Measurements from ENCODE around the gene ADK. TPM values are rescaled to one million over a fixed set of nuclear protein-coding genes. Genes with fewer than 3 reads are reported as not detected.

The ADK gene
- total RNA-seq, 6 experiments from 2014 or later = 54.2 to 92.5 (median 63.5) TPM

DNA sequence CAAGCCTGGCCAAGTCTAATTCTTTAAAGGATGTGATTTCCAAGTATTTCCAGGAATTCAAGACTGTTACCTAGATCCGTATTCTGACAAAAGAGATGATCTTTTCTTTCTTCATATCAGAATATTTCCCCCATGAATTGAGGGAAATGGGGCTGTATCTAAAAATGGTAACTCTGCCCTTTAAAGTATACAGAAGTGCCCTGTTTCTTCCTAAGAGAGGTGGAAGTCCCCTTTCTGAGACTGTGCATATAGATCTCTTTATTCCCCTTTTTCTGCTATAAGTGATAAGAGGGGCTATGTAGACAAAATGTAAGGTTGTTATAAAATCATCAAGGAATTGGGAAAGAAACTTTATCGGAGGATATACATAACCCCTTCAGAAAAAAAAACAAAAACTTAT lies 388.3 kb downstream of the ADK start:
- no peak for TF ChIP-seq POLR2A (IDR thresholded peaks at IDR 0.05)
- DNase-seq (no peak), ATAC-seq (no peak)
- Histone ChIP-seq H3K4me3 (no peak overlapping the region), H3K4me1 (no peaks in the 10 kb centered on the region), H3K27me3 (no peaks in the 10 kb centered on the region), H3K36me3 (peaks cover 0 to 3% (median 0%) of the 10 kb centered on the region in 4 donors), H3K9me3 (no peaks in the 10 kb centered on the region), H3K27ac (no peak overlapping the region)
- intact Hi-C loops (cut with DNase I) = no loop called here
- whole genome bisulfite sequencing (ENCODE audit: insufficient coverage, low coverage, low lambda C conversion rate, missing lambda C conversion rate) = 65% methylated on average over 2 of the region's 2 CpGs

DNA sequence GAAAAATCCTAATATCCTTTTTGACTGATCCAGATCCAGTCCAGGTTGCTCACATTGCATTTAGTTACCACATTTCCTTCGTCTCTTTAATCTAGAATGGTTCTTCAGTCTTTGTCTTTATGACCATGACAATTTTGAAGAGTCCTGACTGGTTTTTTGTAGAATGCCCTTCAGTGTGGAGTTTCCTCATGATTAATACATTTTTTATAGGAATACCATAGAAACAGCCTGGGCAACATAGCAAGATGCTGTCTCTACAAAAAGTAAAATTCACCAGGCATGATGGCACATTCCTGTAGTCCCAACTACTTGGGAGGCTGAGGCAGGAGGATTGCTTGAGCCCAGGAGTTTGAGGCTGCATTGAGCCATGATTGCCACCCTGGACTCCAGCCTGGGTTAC lies 390.4 kb downstream of the ADK start:
- Histone ChIP-seq H3K27me3 (no peaks in the 10 kb centered on the region), H3K4me1 (no peaks in the 10 kb centered on the region), H3K27ac (no peak overlapping the region), H3K36me3 (peaks cover 0 to 3% (median 0%) of the 10 kb centered on the region in 4 donors), H3K4me3 (no peak overlapping the region), H3K9me3 (no peaks in the 10 kb centered on the region)
- TF ChIP-seq, protein P1, sequence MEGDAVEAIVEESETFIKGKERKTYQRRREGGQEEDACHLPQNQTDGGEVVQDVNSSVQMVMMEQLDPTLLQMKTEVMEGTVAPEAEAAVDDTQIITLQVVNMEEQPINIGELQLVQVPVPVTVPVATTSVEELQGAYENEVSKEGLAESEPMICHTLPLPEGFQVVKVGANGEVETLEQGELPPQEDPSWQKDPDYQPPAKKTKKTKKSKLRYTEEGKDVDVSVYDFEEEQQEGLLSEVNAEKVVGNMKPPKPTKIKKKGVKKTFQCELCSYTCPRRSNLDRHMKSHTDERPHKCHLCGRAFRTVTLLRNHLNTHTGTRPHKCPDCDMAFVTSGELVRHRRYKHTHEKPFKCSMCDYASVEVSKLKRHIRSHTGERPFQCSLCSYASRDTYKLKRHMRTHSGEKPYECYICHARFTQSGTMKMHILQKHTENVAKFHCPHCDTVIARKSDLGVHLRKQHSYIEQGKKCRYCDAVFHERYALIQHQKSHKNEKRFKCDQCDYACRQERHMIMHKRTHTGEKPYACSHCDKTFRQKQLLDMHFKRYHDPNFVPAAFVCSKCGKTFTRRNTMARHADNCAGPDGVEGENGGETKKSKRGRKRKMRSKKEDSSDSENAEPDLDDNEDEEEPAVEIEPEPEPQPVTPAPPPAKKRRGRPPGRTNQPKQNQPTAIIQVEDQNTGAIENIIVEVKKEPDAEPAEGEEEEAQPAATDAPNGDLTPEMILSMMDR (IDR thresholded peaks at IDR 0.05) = no peak
- TF ChIP-seq POLR2A (IDR thresholded peaks at IDR 0.05) = no peak
- ATAC-seq (no peak), DNase-seq (no peak)
- 91% methylated on average over 1 of the region's 1 CpG for WGBS (ENCODE audit: insufficient coverage, low coverage, low lambda C conversion rate, missing lambda C conversion rate)
- intact Hi-C loops (cut with DNase I) = no loop called here

DNA sequence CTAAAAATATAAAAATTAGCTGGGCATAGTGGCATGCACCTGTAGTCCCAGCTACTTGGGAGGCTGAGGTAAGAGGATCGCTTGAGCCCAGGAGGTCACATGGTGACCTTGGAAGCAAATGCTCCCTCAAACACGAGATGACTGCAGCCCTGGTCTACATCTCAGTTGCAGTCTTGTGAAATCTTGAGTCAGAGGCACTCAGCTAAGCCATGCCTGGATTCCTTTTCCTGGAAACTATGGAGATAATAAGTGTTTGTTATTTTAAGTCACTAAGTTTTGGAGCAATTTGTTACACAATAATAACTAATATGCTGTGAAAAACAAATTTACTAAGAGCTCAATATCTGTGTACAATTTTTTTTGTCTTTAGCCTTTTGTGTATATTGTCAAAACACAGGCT lies 391.1 kb downstream of the ADK start:
- H3K4me3 ChIP-seq = no peak overlapping the region
- H3K36me3 ChIP-seq = peaks cover 0 to 3% (median 0%) of the 10 kb centered on the region in 4 donors
- intact Hi-C loops (cut with DNase I) = no loop called here
- no peak for DNase-seq
- H3K27me3 ChIP-seq = no peaks in the 10 kb centered on the region
- TF ChIP-seq, protein P1 (IDR thresholded peaks at IDR 0.05) = no peak
- H3K27ac ChIP-seq = no peak overlapping the region
- no peaks in the 10 kb centered on the region for H3K9me3 ChIP-seq
- WGBS (ENCODE audit: insufficient coverage, low coverage, low lambda C conversion rate, missing lambda C conversion rate) = 48% methylated on average over 2 of the region's 2 CpGs
- no peaks in the 10 kb centered on the region for H3K4me1 ChIP-seq
- peak in 2 of 4 donors; percentile 39 to 48 for ATAC-seq

DNA sequence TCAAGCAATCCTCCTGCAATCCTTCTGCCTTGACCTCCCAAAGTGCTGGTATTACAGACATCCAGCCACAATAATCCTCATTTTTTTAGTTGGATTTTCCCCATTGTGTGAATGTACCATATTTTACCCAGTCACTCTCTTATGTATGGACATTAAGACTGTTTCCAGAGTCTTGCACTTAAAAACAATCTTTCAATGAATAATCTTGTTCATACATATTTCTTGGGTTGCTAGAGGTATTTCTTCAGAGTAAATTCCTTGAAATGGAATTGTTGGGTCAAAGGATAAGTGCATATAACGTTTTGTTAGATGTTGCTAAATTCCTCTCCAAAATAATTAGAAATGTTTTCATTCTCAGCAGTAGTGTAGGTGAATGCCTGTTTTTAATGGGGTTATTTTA lies 392.3 kb downstream of the ADK start:
- TF ChIP-seq POLR2A (IDR thresholded peaks at IDR 0.05) = no peak
- TF ChIP-seq, protein P1 (IDR thresholded peaks at IDR 0.05) = no peak
- Histone ChIP-seq H3K4me1 (peaks cover 0 to under 1% (median 0%) of the 10 kb centered on the region in 4 donors), H3K4me3 (no peak overlapping the region), H3K27ac (no peak overlapping the region), H3K27me3 (no peaks in the 10 kb centered on the region), H3K9me3 (no peaks in the 10 kb centered on the region), H3K36me3 (no peaks in the 10 kb centered on the region)
- DNase-seq (no peak), ATAC-seq (no peak)
- intact Hi-C loops (cut with DNase I) = no loop called here
- 37% methylated on average over 1 of the region's 1 CpG for WGBS (ENCODE audit: insufficient coverage, low coverage, low lambda C conversion rate, missing lambda C conversion rate)

DNA sequence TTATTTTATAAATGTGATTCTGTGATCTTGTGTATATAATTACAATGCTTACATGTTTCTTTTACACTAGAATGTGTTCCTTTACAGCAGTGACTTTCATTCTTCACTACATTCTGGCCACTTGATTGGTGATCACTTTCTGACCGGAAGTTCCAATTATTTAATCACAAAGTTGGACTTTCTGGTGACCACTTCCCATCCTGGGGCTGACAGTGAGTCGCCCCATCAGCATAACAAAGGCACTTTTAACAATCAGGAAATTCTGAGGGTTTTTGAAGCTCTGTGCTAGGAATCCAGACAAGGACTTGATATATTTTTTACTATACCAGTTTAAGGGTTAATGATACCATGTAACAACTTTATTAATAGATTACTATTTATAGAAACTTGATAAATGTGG lies 393.1 kb downstream of the ADK start:
- no peak for ATAC-seq
- no peak overlapping the region for H3K4me3 ChIP-seq
- DNase-seq = no peak
- H3K36me3 ChIP-seq = no peaks in the 10 kb centered on the region
- H3K27ac ChIP-seq = no peak overlapping the region
- peaks cover 0 to 6% (median 0%) of the 10 kb centered on the region in 4 donors for H3K4me1 ChIP-seq
- H3K9me3 ChIP-seq = no peaks in the 10 kb centered on the region
- intact Hi-C loops (cut with DNase I) = no loop called here
- 83% methylated on average over 2 of the region's 2 CpGs for WGBS (ENCODE audit: insufficient coverage, low coverage, low lambda C conversion rate, missing lambda C conversion rate)
- TF ChIP-seq, protein P1 (IDR thresholded peaks at IDR 0.05) = no peak
- no peak for TF ChIP-seq POLR2A (IDR thresholded peaks at IDR 0.05)
- H3K27me3 ChIP-seq = no peaks in the 10 kb centered on the region

All from right lobe of liver (tissue), 6 donors.